Mucosa of rectum (tissue), 2 donors: Measurements from ENCODE around the gene ATP2A3.

ENCODE experiments used
- H3K27ac ChIP-seq, 2 donors: one replicate each; pipeline ENCODE4 v1.7.0; 2013; ENCODE audit warnings: inconsistent platforms in 2 of 2, low read depth in 2 of 2, low read length in 2 of 2
- H3K27me3 ChIP-seq, 2 donors: one replicate each; pipeline ENCODE4 v1.7.0; 2013; ENCODE audit warnings: low read length in 2 of 2; ENCODE audit not compliant: control insufficient read depth in 2 of 2, insufficient read depth in 2 of 2
- H3K36me3 ChIP-seq, 2 donors: one replicate each; pipeline ENCODE4 v1.7.0; 2013; ENCODE audit warnings: low read length in 2 of 2; ENCODE audit not compliant: control insufficient read depth in 2 of 2, insufficient read depth in 2 of 2
- H3K4me1 ChIP-seq, 2 donors: one replicate each; pipeline ENCODE4 v1.7.0; 2013; ENCODE audit warnings: low read length in 2 of 2, mild to moderate bottlenecking in 1 of 2; ENCODE audit not compliant: control insufficient read depth in 2 of 2, insufficient read depth in 2 of 2
- H3K4me3 ChIP-seq, 2 donors: one replicate each; pipeline ENCODE4 v1.7.0; 2013; ENCODE audit warnings: low read length in 2 of 2
- H3K9ac ChIP-seq, 2 donors: one replicate each; pipeline ENCODE4 v1.7.0; 2013; ENCODE audit warnings: low read length in 2 of 2, low read depth in 1 of 2, mild to moderate bottlenecking in 1 of 2
- H3K9me3 ChIP-seq, 2 donors: one replicate each; pipeline ENCODE4 v1.7.0; 2013; ENCODE audit warnings: low read length in 2 of 2; ENCODE audit not compliant: control insufficient read depth in 2 of 2
- donor health status: healthy.
- donor health status: Normal muscosa, but diverticular disease.

Gene ATP2A3

GRCh38 chr17:3913531-3914311 lies 50.5 kb downstream of the ATP2A3 start:
- H3K4me3 ChIP-seq, result peak overlapping the region; percentile 44 to 56
- peaks cover 32 to 33% of the 10 kb centered on the region in 2 donors for H3K4me1 ChIP-seq
- peak overlapping the region; percentile 21 to 54 for H3K9ac ChIP-seq
- H3K27me3 ChIP-seq, result no peaks in the 10 kb centered on the region
- no peaks in the 10 kb centered on the region for H3K9me3 ChIP-seq
- peak overlapping the region; percentile 62 to 82 for H3K27ac ChIP-seq
- H3K36me3 ChIP-seq, result no peaks in the 10 kb centered on the region

DNA sequence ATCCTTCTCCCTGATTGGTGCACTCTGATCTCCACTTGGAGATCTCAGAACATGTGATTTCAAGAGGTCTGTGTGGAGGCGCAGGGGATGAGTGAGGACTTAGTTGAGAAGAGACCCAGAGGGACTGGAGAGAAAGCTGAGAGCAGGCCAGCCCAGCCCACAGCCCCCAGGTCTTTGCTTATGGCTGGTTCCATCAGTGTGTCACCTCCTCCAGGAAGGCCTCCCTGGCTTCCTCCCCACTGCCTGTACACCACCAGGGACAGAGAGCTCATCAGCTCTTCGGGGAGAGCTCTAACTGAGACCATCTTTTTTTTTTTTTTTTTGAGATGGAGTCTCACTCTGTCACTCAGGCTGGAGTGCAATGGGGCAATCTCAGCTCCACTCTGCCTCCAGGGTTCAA lies 51.4 kb downstream of the ATP2A3 start:
- Histone ChIP-seq H3K4me3 (no peak overlapping the region), H3K27me3 (no peaks in the 10 kb centered on the region), H3K4me1 (peaks cover 31 to 32% of the 10 kb centered on the region in 2 donors), H3K36me3 (no peaks in the 10 kb centered on the region), H3K9ac (no peak overlapping the region), H3K27ac (no peak overlapping the region), H3K9me3 (no peaks in the 10 kb centered on the region)

GRCh38 chr17:3911271-3912053 lies 52.8 kb downstream of the ATP2A3 start:
- Histone ChIP-seq H3K27me3 (no peaks in the 10 kb centered on the region), H3K36me3 (no peaks in the 10 kb centered on the region), H3K9ac (no peak overlapping the region), H3K9me3 (no peaks in the 10 kb centered on the region), H3K27ac (peak overlapping the region; percentile 27 to 78), H3K4me1 (peaks cover 19% of the 10 kb centered on the region in 2 donors), H3K4me3 (no peak overlapping the region)

- Histone ChIP-seq H3K4me3 (no peak overlapping the region), H3K9ac (no peak overlapping the region), H3K4me1 (peaks cover 13% of the 10 kb centered on the region in 2 donors), H3K27ac (peak overlapping the region in 1 of 2 donors; percentile 70), H3K9me3 (no peaks in the 10 kb centered on the region), H3K27me3 (no peaks in the 10 kb centered on the region), H3K36me3 (no peaks in the 10 kb centered on the region)
Measured at GRCh38 chr17:3910420-3911270, 53.6 kb downstream of the ATP2A3 start.

- H3K27ac ChIP-seq, result no peak overlapping the region
- H3K4me3 ChIP-seq, result no peak overlapping the region
- no peaks in the 10 kb centered on the region for H3K9me3 ChIP-seq
- peaks cover 9 to 11% of the 10 kb centered on the region in 2 donors for H3K4me1 ChIP-seq
- no peaks in the 10 kb centered on the region for H3K27me3 ChIP-seq
- no peak overlapping the region for H3K9ac ChIP-seq
- H3K36me3 ChIP-seq, result no peaks in the 10 kb centered on the region
Measured at GRCh38 chr17:3909257-3909656, 55.0 kb downstream of the ATP2A3 start.

DNA sequence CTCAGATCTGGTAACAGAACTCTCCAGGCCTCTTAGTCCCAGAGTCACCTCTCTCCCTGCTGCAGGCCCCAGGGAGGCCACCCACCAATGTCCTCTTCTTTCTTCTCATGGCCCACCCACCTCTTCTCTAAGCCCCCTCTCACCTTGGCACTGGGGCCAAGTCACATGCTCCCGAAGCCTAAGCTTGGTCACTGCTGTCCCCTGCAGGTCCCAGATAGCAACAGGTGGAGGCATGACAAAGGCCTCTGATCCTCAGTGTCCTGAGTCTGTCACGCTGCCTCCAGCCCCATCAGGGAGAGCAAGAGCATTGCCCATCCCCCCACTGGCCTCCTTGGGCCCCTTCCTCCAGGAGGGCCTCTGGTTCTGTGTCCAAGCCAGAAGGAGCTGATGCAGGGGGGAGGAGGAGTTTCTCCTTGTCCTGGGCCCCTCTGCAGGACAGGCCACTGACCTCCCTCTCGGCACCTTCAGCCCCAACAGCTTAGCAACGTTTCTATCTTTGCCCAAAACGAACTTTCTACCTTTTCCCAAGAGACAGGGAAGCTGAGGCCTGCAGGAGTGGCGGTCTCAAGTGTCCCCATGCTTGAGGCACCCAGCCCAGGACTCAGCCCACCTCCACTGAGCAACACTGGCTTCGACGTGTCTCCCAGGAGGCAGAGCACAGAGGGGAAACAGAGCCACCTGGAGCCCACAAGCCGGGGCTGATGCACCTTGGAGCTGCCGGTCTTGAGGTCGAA lies 56.6 kb downstream of the ATP2A3 start:
- no peak overlapping the region for H3K4me3 ChIP-seq
- no peak overlapping the region for H3K9ac ChIP-seq
- H3K4me1 ChIP-seq, result peaks cover 2 to 6% of the 10 kb centered on the region in 2 donors
- no peaks in the 10 kb centered on the region for H3K9me3 ChIP-seq
- H3K36me3 ChIP-seq, result no peaks in the 10 kb centered on the region
- H3K27me3 ChIP-seq, result no peaks in the 10 kb centered on the region
- no peak overlapping the region for H3K27ac ChIP-seq

GRCh38 chr17:3906881-3907280 lies 57.4 kb downstream of the ATP2A3 start:
- peaks cover 0 to 5% of the 10 kb centered on the region in 2 donors for H3K4me1 ChIP-seq
- no peaks in the 10 kb centered on the region for H3K36me3 ChIP-seq
- H3K9me3 ChIP-seq, result no peaks in the 10 kb centered on the region
- no peak overlapping the region for H3K9ac ChIP-seq
- H3K27ac ChIP-seq, result no peak overlapping the region
- no peak overlapping the region for H3K4me3 ChIP-seq
- no peaks in the 10 kb centered on the region for H3K27me3 ChIP-seq

GRCh38 chr17:3905017-3905520 lies 59.2 kb downstream of the ATP2A3 start:
- Histone ChIP-seq H3K36me3 (no peaks in the 10 kb centered on the region), H3K9ac (no peak overlapping the region), H3K27ac (peak overlapping the region in 1 of 2 donors; percentile 56), H3K4me3 (no peak overlapping the region), H3K27me3 (no peaks in the 10 kb centered on the region), H3K4me1 (no peaks in the 10 kb centered on the region), H3K9me3 (no peaks in the 10 kb centered on the region)

DNA sequence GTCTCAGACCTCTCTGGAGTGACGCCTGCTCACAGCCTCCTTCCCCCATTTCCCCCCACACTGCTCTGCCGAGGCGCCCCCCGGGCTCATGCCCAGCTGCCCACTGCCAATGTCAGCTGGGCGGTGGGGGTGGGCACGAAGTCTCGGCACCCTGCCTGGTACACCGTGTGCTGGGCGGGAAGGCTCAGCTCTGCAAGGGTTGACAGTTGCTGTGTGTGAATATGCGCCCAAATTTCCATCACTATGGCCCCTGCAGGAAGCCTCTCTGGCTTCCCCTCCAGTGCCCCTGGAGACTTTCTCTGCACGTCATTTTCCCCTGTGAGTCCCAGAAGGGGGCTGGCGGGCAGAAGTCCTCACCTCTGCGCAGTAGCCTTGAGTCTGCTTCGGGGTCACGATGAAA lies 59.7 kb downstream of the ATP2A3 start:
- Histone ChIP-seq H3K9me3 (no peaks in the 10 kb centered on the region), H3K4me3 (no peak overlapping the region), H3K27me3 (no peaks in the 10 kb centered on the region), H3K27ac (no peak overlapping the region), H3K4me1 (no peaks in the 10 kb centered on the region), H3K9ac (no peak overlapping the region), H3K36me3 (no peaks in the 10 kb centered on the region)
